Stimulated activated CD4-positive, alpha-beta T cell treated with anti-CD3 and anti-CD28 coated beads, Interleukin-15, amount 100 ng/mL, for 48 hours (primary cell): ENCODE results near the gene GNA14.
A peak's percentile ranks its signal among the peaks of the same experiment; 100 is the strongest.
"Not testable (repeated sequence)": the region's sequence is repeated elsewhere in the genome, so short reads cannot be mapped to it uniquely, and the experiment has no call there.

Source experiments
- DNase-seq, 2 donors: peaks; one replicate each; pipeline ENCODE4 v3.0.0-alpha.2; 2020; ENCODE audit warnings: low read depth in 2 of 2

Gene GNA14

DNA sequence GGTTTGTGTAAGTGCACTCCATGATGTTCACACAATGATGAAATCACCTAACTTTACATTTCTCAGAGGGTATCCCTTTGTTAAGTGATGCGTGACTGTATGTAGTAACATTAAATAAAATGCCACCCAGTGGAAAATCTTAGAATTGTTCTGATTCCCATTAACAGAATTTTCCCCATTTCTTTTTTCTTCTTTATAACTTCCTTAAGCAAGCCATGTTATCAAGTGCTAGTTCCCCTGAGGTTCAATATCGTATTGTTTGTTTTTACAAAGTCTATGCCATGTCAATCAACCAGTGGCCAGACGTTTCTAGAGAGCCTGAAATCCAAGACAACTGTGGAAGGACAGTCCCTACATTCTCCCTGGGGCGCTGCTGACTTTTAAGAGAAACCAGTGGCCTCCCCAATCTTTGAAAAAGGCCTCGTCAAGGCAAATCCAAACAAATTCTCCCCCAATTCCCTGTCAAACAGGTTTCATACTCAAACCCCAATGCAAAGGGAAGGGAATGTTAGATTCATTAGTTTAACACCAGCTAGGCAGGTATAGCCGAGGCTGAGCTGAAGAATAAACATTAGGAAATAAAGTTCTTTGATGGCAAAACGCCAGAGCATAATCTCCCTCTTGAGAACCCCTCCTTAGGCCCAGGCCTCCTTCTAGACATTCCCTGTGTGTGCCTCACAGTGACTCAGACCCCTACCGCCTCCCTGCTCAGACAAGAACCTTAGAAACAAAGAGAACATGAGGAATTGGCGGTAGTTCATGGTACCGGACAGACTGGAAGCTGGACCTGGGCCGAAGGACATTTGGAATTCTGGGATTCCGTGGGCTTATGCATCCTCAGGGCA is 198.7 kb downstream of the GNA14 start:
- no peak for DNase-seq

DNA sequence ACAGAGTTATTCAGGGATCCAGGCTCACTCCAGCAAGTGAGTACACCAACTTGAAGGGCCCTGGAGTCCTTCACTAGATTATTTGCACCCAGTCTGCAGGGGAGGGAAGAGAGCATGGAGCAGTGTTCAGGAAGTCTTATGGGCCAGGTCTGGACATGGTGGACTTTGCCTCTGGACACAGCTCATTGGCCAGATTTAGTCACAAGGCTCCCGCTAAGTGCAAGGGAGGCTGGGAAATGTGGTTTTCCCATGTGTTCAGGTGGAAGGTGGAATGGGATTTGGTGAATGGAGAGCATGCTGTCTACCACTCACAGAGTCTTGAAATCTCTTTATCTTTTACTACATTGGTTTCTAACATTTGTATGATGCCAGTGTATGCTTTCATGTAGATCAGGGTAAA is 200.5 kb downstream of the GNA14 start:
- DNase-seq, result no peak

DNA sequence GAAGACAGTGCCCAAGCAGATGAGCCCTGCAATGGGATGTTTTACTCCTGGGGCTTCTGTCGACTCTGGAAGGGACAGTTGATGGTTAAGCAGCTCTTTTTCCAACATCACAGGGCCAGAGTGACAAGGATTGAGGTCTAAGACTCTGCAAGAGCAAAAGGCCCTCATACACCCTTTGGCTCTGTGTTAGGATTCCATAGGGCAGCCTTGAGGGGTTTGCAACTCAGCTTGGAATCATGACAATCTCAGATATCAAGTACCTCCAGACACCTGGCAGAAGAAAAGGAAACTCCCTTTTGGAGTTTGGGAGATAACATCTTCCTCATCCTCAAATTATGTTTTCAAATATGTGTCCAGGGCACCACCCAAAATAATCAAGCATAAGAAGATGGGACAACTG is 205.7 kb downstream of the GNA14 start:
- DNase-seq, result no peak

DNA sequence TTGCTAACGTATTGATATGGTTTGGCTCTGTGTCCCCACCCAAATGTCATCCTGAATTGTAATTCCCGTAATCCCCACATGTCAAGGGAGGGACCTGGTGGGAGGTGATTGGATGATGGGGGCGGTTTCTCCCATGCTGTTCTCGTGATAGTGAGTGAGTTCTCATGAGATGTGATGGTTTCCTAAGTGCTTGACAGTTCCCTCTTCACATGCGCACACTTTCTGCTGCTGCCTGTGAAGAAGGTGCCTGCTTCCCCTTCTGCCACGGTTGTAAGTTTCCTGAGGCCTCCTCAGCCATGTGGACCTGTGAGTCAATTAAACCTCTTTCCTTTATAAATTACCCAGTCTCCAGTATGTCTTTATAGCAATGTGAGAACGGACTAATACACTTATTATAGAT is 207.0 kb downstream of the GNA14 start:
- DNase-seq, result not testable (repeated sequence)

DNA sequence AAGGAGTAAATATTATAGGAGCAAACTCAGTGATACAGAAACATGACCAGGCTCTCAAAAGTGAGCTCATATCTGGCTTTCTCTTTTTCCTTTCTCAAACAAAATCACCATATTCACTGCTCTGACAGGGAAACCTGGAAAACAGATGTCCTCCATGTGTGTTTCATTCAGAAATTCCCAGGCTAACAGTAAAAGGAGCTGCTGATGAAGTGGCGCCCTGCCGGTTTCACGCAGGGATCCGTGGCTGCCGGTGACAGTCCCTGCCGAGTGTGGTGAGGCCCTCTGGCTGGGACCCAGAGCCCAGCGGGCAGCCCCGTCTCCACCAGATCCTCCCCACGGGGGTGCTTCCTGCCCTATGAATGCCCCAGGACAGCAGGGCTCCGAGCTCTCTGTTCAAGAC is 208.1 kb downstream of the GNA14 start:
- no peak for DNase-seq

DNA sequence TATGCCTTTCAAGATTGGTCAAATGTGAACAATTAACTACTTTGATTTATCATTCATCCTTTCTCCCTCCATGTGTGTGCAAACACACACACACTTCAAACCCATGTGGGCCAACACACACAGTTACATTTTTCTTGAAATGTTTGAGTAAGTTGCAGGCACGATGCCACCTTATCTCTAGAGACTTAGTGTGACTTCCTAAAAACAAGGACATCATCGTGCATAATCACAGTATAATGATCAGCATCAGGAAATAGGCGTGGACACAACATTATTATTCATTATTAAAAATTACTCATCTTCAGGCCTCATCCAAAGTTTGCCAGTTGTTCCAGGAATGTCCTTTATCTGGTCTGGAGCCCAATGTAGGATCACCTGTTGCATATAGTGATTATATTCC is 209.5 kb downstream of the GNA14 start:
- DNase-seq, result no peak

DNA sequence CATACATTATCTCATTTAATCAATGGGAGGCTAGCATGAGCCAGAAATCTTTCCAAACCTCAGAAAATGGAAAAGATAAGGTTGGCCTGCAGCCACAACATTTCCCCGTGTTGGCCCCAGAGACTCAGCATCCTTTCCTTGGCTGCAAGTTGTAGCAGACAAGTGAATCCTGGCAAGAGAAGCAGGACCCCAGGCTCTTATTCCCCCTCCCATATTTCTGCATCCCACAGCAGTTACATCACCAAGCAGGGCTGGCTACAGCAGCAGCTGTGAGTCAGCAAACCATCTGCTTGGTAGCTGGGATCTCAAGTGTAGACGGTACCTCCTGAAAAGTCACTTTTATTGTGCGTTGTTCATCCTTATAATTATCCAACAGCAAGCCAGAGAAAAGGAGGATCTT is 212.4 kb downstream of the GNA14 start:
- no peak for DNase-seq

DNA sequence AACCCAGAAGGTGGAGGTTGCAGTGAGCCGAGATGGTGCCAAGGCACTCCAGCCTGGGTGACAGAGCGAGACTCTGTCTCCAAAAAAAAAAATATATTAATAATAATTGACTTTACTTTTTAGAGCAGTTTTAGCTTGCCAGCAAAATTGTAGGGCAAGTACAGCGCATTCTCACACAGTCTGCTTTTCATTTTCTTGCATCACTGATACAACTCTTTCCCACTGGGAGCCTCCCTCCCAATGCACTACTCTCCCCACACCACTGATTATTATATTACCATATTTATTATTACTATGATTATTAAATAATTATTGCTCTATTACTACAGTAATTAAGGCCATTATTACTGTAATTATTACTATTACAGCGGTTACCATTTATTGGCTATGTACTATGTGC is 212.8 kb downstream of the GNA14 start:
- DNase-seq, result no peak

DNA sequence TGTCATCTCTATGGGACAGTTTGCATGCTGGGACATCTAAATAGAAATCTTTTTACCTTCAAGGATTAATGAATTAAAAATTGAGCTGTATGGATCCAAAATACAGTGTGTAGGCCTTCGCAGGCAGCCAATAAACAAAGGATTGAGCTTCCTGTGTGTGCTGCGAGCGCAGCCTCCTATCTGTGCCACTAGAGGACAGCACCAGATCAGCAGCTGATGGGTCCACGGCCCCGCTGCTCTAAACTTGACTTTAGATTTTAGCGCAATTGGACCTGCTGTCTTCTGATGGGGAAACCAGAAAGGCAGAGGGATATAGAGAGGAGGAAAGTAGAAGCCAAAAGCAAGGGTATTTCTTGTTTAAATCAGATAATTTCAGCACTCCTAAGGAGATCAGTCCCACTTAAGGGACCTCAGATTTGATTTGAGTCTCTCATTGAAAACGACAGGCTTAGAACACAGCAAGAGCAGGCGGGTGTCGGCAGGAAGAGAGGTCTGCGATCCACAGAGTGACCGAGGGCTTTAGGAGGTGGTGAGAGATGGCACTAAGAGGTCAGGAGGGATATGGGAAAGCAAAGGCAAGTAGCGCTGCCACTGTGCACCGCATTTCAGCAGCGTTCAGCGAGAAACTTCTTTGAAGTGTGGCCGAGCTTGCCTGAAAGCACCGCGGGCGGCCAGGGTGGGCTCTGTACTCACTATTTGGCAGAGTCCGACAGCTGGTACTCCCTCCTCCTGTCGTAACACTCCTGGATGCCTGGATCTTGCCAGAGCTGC is 214.3 kb downstream of the GNA14 start:
- peak; percentile 32 for DNase-seq

DNA sequence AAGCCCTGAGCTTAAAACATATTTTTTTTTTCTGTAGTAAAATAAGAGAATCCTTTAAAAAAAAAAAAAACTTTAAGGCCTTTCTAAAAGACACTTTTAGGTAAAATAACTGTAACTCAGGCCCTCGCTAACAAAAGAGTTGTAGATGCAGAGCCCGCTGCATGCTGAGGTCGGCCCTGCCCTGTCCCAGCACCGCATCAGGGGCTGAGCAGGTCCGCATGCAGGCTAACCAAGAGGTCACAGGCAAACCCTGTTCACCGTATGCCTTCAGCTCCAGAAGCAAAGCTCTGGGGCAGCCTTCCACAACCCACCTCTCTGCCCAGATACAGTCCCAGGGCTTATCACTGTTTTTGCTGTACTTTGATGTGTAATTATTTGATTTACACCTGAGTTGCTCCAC is 216.1 kb downstream of the GNA14 start:
- DNase-seq, result no peak

DNA sequence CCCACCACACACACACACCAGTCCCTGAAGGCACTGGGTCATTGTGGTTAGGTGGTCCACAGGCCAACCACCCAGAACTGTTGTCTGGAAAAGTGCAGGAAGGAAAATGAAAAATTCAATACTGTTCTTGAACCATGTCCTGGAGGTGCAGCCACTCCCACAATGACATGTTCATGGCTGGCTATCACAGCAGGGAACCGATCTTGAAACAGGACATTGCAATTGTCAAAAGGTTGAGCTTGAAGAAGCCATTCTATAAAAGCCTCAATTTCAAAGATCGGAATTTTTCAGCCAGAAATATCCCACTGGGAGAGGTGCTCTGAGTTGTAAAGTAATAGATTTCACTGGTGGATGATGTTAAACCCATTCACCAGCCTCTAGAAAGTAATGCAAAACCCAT is 218.2 kb downstream of the GNA14 start:
- no peak for DNase-seq

DNA sequence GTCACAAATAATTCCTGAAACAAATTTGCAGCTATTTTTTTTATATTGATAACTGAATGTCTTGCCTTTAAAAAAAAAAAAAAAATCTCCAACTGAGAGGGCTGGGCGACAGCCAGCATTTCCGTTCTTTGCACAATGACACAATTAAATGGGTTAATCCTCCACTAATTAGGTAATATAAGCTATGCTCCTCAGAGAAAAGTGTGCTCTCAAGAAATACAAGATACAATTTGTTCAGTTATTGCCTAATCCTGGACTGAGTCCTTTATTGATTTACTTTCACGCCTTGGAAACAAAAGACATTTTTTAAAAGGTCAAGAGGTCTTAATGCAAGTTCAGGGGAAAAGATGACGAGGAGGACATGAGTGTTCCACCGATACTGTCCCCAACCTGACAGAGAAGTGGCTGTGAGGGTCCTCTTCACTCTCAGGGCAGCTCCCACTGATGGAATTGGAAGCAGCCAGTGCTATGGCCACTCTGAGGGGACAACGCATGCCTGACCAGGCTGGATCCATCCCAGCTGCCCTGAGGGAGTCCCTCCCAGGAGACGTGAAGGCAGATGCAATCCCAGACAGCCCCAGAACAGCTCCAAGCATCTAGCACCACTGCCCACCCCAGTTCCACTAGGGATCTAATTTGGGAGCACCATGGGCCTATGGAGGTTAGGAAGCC is 220.7 kb downstream of the GNA14 start:
- DNase-seq, result no peak

DNA sequence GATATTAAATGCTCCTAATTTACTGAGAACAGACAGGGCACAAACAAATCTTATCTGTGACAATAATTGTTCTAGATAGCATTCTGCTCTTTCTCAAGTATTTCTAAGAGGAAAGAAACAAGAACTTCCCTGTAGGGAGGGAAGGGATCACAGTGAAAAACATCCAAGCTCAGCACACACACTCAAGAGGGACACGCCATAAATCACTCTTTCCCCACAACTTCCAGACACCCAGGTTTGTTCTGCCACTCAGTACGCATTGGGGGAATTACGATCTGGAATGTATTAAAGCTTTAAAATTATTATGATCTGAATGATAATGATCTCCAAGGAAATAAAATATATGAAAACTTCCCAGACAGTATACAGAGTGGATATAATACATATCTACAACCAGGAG is 221.4 kb downstream of the GNA14 start:
- no peak for DNase-seq

DNA sequence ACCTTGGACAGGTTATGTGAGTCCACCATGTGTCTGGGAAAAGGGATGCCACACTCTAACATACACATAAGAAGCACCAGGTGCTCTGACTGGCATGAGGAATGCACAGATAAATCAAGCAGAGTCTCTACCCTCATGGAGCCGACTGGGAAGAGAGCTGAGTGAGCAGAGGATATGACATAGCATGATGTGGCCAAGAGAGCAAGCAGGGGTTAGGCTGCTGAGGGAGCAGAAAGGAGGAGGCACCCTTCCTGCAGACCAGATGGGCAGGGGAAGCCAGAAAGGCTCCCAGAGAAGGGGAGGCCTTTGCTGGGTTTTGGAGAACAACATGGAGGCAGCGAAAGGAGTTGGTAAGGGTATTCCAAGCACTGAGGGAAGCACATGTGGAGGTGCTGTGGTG is 223.1 kb downstream of the GNA14 start:
- no peak for DNase-seq

DNA sequence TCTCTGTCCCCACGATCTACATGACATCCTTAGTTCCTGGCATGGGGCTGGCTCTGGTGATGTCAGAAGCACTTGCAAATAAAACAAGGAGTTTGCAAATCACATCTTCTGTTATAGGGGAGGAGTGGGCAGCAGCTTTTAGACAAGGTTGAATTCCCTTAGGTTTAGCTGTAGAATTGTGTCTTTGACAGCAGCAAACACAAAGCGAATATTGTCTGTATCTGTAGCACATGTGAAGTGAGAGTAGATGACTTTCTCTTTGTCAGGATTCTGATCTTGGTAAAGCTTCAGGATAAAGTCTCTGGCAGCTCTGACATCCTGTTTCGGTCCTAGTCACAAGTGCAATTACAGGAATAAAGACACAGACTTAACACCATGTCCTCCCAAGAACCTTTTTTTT is 224.3 kb downstream of the GNA14 start:
- DNase-seq, result no peak

DNA sequence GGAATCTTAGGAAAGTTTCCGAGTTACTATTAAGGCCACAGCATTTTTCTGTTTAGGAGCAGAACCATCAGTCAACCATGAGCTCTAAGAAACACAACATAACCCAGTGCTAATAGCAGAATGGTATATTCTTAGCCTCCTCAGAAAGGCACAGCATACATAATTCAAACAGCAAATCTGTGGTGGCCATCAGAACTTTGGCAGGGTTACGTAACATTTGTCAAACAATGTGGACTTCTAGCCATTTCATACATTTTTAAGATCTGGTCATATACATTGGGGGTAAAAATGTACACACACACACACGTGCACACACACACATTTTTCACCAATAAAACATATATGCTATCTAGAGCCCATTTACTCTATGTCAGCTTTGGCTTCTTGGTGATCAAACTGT is 225.2 kb downstream of the GNA14 start:
- DNase-seq, result no peak

DNA sequence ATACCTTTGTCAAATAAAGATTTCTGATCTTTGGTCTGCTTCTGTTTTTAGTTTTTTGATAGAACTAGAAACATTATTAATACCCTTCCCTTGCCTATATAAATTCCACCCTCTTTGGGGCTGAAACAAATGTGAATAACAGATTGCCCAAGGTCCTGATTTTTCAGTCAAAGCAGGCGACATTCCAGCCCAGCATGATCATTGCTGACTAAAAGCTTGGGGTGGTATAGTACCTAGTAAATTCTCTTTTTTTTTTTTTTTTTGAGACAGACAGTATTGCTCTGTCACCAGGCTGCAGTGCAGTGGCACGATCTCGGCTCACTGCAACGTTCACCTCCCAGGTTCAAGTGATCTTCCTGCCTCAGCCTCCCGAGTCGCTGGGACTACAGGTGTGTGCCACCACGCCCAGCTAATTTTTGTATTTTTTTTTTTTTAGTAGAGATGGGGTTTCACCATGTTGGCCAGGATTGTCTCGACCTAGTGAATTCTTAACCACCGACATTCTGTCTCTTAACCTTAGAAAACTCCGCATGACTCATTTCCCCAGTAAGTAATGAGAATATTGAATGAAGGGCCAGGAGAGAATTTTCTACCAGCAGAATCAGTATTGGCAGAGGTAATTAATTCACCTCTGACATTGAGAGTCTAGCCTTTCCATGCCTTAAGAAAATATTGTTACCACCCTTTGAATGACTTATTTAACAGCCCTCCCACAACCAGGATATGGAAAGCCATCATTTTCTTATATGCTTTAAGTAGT is 226.4 kb downstream of the GNA14 start:
- no peak for DNase-seq

DNA sequence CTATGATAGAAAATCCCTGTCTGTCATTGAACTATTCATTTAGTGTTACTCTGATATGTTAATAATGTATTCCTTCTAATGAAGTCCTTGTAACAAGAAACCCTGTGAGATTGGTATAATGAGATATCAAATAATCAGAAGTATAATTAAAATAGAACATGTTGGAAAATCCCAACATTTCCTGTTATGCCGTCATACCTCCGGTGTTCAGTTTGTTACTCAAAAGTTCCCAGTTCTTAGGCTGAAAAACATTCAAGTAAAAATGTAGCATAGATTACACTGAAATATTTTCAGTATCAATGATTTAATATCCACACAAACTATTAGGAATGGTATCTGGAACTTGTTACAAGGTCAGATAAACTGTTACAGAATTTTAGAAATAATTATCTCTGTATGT is 227.5 kb downstream of the GNA14 start:
- DNase-seq, result no peak

DNA sequence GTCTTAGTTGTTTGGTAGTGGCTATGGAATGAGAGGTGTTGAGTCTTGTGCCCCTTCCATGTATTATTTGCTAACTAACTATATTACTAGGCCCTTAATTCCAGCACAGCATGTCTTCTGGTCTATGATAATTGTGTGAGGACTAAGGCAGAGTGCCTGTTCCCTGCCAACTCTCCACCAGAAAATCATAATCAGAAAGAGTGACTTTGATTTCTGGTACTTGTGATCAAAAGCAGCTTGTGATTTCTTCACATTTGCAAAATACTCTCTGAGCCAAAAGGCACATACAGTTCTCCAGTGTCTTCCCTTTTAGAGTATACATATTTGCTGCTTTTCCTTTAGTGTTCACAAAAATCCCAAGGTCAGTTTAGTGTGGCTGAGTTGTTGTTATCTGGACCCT is 229.9 kb downstream of the GNA14 start:
- DNase-seq, result no peak

DNA sequence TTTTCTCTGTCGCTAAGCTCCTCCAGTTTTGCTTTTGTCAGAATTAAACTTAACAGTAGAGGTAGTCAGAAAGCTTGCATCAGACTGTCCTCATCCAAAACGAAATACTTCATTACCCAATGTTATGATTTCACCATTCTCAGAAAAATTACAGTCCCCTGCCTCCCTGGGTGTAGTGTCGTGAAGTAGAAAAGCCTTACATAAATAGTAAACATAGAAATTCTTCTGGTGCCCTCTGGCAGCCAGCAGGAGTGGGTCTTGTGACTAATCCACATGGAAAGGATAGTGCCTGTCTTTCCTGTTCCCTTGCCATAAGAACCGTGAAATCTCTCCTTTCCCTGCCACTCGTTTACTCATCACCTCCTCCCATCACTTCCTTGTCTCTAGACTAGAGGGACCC is 230.6 kb downstream of the GNA14 start:
- no peak for DNase-seq

DNA sequence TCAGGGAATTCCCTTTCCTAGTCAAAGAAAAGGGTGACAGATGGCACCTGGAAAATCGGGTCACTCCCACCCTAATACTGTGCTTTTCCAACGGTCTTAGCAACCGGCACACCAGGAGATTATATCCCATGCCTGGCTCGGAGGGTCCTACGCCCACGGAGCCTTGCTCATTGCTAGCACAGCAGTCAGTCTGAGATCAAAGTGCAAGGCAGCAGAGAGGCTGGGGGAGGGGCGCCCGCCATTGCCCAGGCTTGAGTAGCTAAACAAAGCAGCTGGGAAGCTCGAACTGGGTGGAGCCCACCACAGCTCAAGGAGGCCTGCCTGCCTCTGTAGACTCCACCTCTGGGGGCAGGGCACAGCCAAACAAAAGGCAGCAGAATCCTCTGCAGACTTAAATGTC is 239.6 kb downstream of the GNA14 start:
- DNase-seq, result not testable (repeated sequence)

DNA sequence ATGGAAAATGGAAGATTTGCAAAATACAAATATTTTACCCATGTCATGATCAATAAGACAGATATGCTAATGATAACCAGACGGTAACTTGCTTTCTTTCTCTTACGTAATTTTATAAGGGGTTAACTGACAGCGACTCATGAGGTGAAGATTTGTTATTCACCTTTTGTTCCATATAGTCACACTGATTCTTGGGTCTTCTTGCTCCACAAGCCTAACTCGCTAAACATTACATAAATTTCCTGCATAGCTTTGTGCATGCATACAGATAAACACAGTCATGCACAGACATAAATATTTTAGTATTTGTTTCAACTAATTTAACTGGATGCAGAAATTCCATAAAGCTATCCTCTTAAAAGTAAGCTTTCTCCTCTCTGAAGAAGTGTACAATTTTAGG is 244.9 kb downstream of the GNA14 start:
- DNase-seq, result no peak
